HepG2 (cell line): Measurements from ENCODE around the gene C5orf58. TPM values are rescaled to one million over a fixed set of nuclear protein-coding genes. Genes with fewer than 3 reads are reported as not detected.

ENCODE experiments used
- ATAC-seq: fragments of 200-7000 bp; cut with Tn5 transposase; 3 replicates; pipeline ENCODE4 v1.9.1; 2020; ENCODE audit warnings: mild to moderate bottlenecking, moderate library complexity
- BruUV-seq: library from RNA; stranded (reverse); fragments of 400-500 nt; replicated peaks from 2 replicates; lab custom pipeline; 2021; lab: Mats Ljungman, UMichigan
- CTCF ChIA-PET: fragments of 300-600 bp; formaldehyde crosslinking; extraction: SDS; loops from one replicate; lab custom pipeline; 2021; ENCODE audit warnings: low total read pairs, inconsistent platforms, low intra/inter-chr PET ratio; lab: Yijun Ruan, JAX
- POLR2A ChIA-PET: fragments of 350-600 bp; sonication (Branson Sonifier 250); formaldehyde crosslinking; loops from one replicate; lab custom pipeline; 2020; ENCODE audit warnings: antibody characterized with exemption, inconsistent platforms; lab: Yijun Ruan, JAX
- DNase-seq: peaks from one replicate; pipeline ENCODE4 v3.0.0-alpha.2; 2015; ENCODE audit warnings: low spot score
- FAIRE-seq: peaks from 3 replicates; lab custom pipeline; 2011; peaks lifted over from hg19 to GRCh38; lab: Jason Lieb, UNC
- H2AFZ ChIP-seq: one replicate; pipeline ENCODE4 v1.6.1; 2011; ENCODE audit warnings: low read length, inconsistent platforms
- H3K27ac ChIP-seq: fragments of 300-600 bp; 3 replicates; pipeline ENCODE4 v1.8.0; 2011; ENCODE audit warnings: mixed run types, mild to moderate bottlenecking, mixed read lengths, low read length, inconsistent platforms; ENCODE audit not compliant: insufficient read depth; ENCODE audit errors: extremely low read length
- H3K27me3 ChIP-seq, 2 experiments: fragments of 200-600 bp in 1 of 2; 2 replicates in 1 of 2; 3 replicates in 1 of 2; pipeline versions ENCODE4 v1.6.0 to v1.8.0; 2011; ENCODE audit warnings: low read length in 2 of 2, mild to moderate bottlenecking in 2 of 2, moderate library complexity in 2 of 2, inconsistent platforms in 1 of 2; ENCODE audit not compliant: insufficient read depth in 2 of 2, control insufficient read depth in 1 of 2
- H3K36me3 ChIP-seq, 2 experiments: fragments of 200-600 bp in 1 of 2; replicated peaks in 1 of 2; 2 replicates in 1 of 2; 3 replicates in 1 of 2; pipeline versions ENCODE4 v1.5.1 to v1.8.0; 2011; ENCODE audit warnings: low read length in 2 of 2, inconsistent platforms in 1 of 2; ENCODE audit not compliant: insufficient read depth in 2 of 2, control insufficient read depth in 1 of 2
- H3K4me1 ChIP-seq: 2 replicates; pipeline ENCODE4 v1.5.1; 2012; ENCODE audit warnings: low read length, inconsistent platforms; ENCODE audit not compliant: insufficient read depth
- H3K4me2 ChIP-seq: 2 replicates; pipeline ENCODE4 v1.6.0; 2011; ENCODE audit warnings: low read depth, low read length, inconsistent platforms
- H3K4me3 ChIP-seq, 3 experiments: fragments of 200-600 bp in 1 of 3; sonication (generic), shearing (Covaris generic) in 1 of 3; replicated peaks in 1 of 3; 2 replicates each; pipeline ENCODE4 v1.5.1; 2011 to 2016; ENCODE audit warnings: low read length in 3 of 3, inconsistent platforms in 2 of 3, low read depth in 2 of 3, mild to moderate bottlenecking in 2 of 3, control low read depth in 1 of 3, mixed read lengths in 1 of 3; ENCODE audit not compliant: insufficient read depth in 1 of 3
- H3K79me2 ChIP-seq: one replicate; pipeline ENCODE4 v1.6.1; 2011; ENCODE audit warnings: low read length, inconsistent platforms; ENCODE audit not compliant: insufficient read depth
- H3K9ac ChIP-seq: 2 replicates; pipeline ENCODE4 v1.6.0; 2011; ENCODE audit warnings: mild to moderate bottlenecking, low read depth, low read length, inconsistent platforms; ENCODE audit not compliant: insufficient read depth
- H3K9me3 ChIP-seq: 2 replicates; pipeline ENCODE4 v1.5.1; 2012; ENCODE audit warnings: mild to moderate bottlenecking, low read length
- H4K20me1 ChIP-seq: 2 replicates; pipeline ENCODE4 v1.6.0; 2011; ENCODE audit warnings: inconsistent platforms, mild to moderate bottlenecking, low read length, moderate library complexity; ENCODE audit not compliant: insufficient read depth
- ATF7 ChIP-seq, 2 experiments: fragments of 450-650 bp in 1 of 2; sonication (generic) in 1 of 2; formaldehyde crosslinking in 1 of 2; IDR thresholded peaks; 2 replicates each; pipeline versions ENCODE4 v1.4.0 to v1.6.1; 2016 to 2020; ENCODE audit warnings: antibody characterized with exemption in 1 of 2, mild to moderate bottlenecking in 1 of 2, missing genetic modification reagents in 1 of 2
- JUN ChIP-seq: sonication (generic); formaldehyde crosslinking; IDR thresholded peaks from 2 replicates; pipeline ENCODE4 v1.4.0; 2020; ENCODE audit warnings: mild to moderate bottlenecking, missing genetic modification reagents
- SMARCC2 ChIP-seq: fragments of 450-650 bp; IDR thresholded peaks from 2 replicates; pipeline ENCODE4 v1.6.1; 2017; ENCODE audit warnings: antibody characterized with exemption, mild to moderate bottlenecking
- ZFP1 ChIP-seq: IDR thresholded peaks from 2 replicates; pipeline ENCODE4 v1.6.1; 2016
- ZNF432 ChIP-seq: sonication (generic); formaldehyde crosslinking; IDR thresholded peaks from 2 replicates; pipeline ENCODE4 v1.5.0; 2020; ENCODE audit warnings: missing genetic modification reagents, mild to moderate bottlenecking, borderline replicate concordance
- ZNF652 ChIP-seq: IDR thresholded peaks from 2 replicates; pipeline ENCODE4 v1.6.1; 2016; ENCODE audit warnings: low read depth, borderline replicate concordance
- WGBS: methylation state at CpG from one replicate; pipeline ENCODE4 v1.1.6; 2017; ENCODE audit warnings: low lambda C conversion rate; 5-methylcytosine and 5-hydroxymethylcytosine counted together
- in situ Hi-C: cut with HindIII; loops from 2 replicates; pipeline ENCODE4 v1.10.0; 2017; ENCODE audit warnings: low pct_unique_long_range_greater_than_20kb; ENCODE audit not compliant: extremely low pct_ligation_motif_present
- intact Hi-C: fragments of 100-400 bp; cut with micrococcal nuclease; formaldehyde crosslinking; loops from one replicate; pipeline ENCODE4 v1.10.0; 2022; ENCODE audit not compliant: unreplicated experiment
- polyA plus RNA-seq, 8 experiments: library from polyadenylated mRNA; depleted of rRNA in 3 of 8; stranded (reverse) in 7 of 8; unstranded in 1 of 8; fragments of >200 nt; fragmentation: Illumina TruSeq in 4 of 8; extraction: Trizol in 4 of 8; gene quantifications; 2 replicates each; pipeline versions ENCODE4 v1.2.1 to v1.2.3, GENCODE V29; 2011 to 2016; ENCODE audit warnings: low read depth in 4 of 8, missing spikeins in 1 of 8, mixed read lengths in 1 of 8; ENCODE audit not compliant: insufficient read depth in 1 of 8
- total RNA-seq, 5 experiments: library from RNA; depleted of rRNA; stranded (reverse); fragments of >200 nt; fragmentation: Illumina TruSeq; extraction: Trizol; gene quantifications; 2 replicates each; pipeline ENCODE4 v1.2.3, GENCODE V29; 2016; ENCODE audit warnings: low read depth in 1 of 5
- TF ChIP-seq, protein P1 (sequence below): sonication (generic); formaldehyde crosslinking; conservative IDR thresholded peaks from 2 replicates; pipeline ENCODE4 v1.8.0; 2022; ENCODE audit warnings: missing genetic modification reagents

C5orf58 gene
- total and polyA plus RNA-seq, 2 of the 13 experiments (the other 11 are each of a cell fraction or from before 2014, with no cell fraction given) = not detected

DNA sequence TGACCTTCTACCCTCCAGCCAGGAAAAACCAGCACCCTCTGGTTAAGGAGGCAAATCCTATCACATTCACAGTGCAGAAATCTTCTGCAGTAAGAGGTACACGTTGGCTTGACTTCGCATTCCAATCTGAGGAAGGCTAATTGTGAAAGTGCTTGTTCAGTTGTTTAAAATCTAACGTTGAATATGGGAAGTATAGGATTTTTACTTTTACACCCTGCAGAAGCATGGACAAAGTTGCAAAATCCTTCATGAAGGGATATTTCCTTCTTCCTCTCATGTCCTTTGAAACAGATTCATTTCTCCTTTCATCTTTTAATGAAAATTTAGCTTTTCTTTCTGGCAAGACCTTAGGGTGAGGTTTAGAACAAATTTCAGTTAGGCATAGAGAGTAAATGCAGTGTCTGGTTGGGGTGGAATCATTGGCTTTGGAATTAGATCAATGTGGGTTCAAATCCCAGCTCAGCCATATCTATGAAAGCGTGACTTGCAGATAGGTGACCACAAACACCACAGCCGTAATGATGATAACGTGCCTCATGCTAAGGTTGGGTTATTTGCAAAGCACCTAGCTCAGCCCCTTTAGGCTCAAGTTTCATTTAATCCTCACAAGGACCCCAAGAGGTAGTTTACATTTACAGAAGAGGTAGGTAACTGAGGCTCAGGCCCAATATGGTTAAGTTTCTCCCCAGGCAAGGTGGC lies 42.2 kb upstream of the C5orf58 start:
- no peaks in the 10 kb centered on the region for H3K27me3 ChIP-seq
- no TSS peak for BruUV-seq
- no peak overlapping the region for H2AFZ ChIP-seq
- no peaks in the 10 kb centered on the region for H4K20me1 ChIP-seq
- H3K9ac ChIP-seq = no peak overlapping the region
- no peaks in the 10 kb centered on the region for H3K79me2 ChIP-seq
- no peak overlapping the region for H3K4me2 ChIP-seq
- no peaks in the 10 kb centered on the region for H3K36me3 ChIP-seq
- H3K9me3 ChIP-seq = no peaks in the 10 kb centered on the region
- WGBS = 13% methylated on average over 6 of the region's 6 CpGs
- DNase-seq = no peak
- H3K4me1 ChIP-seq = no peaks in the 10 kb centered on the region
- H3K4me3 ChIP-seq = no peak overlapping the region
- H3K27ac ChIP-seq = no peak overlapping the region
- intact Hi-C loops (no loop called here), in situ Hi-C loops (no loop called here)
- ChIA-PET POLR2A (no interaction called here), CTCF (no interaction called here)
- no peak for ATAC-seq
- no peak for FAIRE-seq
- TF ChIP-seq ZNF652 (CRISPR knock-in tag) (no peak), ZNF432 (CRISPR knock-in tag) (no peak), SMARCC2 (no peak), JUN (no peak)
- TF ChIP-seq, protein P1, sequence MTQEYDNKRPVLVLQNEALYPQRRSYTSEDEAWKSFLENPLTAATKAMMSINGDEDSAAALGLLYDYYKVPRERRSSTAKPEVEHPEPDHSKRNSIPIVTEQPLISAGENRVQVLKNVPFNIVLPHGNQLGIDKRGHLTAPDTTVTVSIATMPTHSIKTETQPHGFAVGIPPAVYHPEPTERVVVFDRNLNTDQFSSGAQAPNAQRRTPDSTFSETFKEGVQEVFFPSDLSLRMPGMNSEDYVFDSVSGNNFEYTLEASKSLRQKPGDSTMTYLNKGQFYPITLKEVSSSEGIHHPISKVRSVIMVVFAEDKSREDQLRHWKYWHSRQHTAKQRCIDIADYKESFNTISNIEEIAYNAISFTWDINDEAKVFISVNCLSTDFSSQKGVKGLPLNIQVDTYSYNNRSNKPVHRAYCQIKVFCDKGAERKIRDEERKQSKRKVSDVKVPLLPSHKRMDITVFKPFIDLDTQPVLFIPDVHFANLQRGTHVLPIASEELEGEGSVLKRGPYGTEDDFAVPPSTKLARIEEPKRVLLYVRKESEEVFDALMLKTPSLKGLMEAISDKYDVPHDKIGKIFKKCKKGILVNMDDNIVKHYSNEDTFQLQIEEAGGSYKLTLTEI (CRISPR knock-in tag) = no peak

GRCh38 chr5:170192829-170193228 lies 40.0 kb upstream of the C5orf58 start:
- ATAC-seq = no peak
- Histone ChIP-seq H3K9me3 (no peaks in the 10 kb centered on the region), H3K4me1 (no peaks in the 10 kb centered on the region), H3K27ac (no peak overlapping the region), H2AFZ (no peak overlapping the region), H3K4me2 (no peak overlapping the region), H3K9ac (no peak overlapping the region), H3K79me2 (no peaks in the 10 kb centered on the region), H3K36me3 (no peaks in the 10 kb centered on the region), H3K4me3 (no peak overlapping the region), H3K27me3 (peaks cover 0 to 9% of the 10 kb centered on the region in 2 experiments; a peak in 1 of 5 replicates), H4K20me1 (no peaks in the 10 kb centered on the region)
- ChIA-PET CTCF (no interaction called here), POLR2A (no interaction called here)
- DNase-seq = no peak
- 35% methylated on average over 11 of the region's 12 CpGs for WGBS
- in situ Hi-C loops (no loop called here), intact Hi-C loops (no loop called here)
- peak; percentile 55; the same call in 1 of the 2 replicates for TF ChIP-seq ATF7 (IDR thresholded peaks at IDR 0.05)
- TF ChIP-seq ATF7 (CRISPR knock-in tag; IDR thresholded peaks at IDR 0.05) = no peak
- no peak for TF ChIP-seq ZFP1 (CRISPR knock-in tag)
- BruUV-seq = no TSS peak
- no peak for FAIRE-seq
